ENCODE results near the gene HGF. TPM values are rescaled to one million over a fixed set of nuclear protein-coding genes. Genes with fewer than 3 reads are reported as not detected.

HGF gene
- total and polyA plus RNA-seq, 2 of the 8 experiments (the other 6 are each of a cell fraction or from before 2014, with no cell fraction given): 0.05 to 0.60 TPM

DNA sequence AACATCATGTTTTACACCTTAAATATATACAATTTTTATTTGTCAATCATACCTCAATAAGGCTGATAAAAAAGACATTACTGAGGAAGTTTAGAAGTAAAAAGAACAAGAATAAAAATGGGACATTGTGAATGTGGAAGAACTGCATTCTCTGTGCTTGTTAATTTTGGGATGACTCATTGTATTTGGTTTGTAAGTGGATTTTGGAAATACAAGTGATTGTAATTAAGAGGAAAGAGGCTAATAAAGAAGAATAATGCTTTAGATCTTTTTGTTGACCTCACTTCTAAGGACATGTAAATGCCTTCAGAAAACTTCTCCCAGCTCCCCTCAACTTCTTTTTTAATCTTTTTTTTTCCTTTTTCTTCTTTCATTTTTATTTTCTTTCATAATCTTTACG is 76.0 kb downstream of the HGF start (continued):
- TF ChIP-seq, protein P1, sequence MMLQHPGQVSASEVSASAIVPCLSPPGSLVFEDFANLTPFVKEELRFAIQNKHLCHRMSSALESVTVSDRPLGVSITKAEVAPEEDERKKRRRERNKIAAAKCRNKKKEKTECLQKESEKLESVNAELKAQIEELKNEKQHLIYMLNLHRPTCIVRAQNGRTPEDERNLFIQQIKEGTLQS (IDR thresholded peaks at IDR 0.05; ENCODE audit: insufficient read depth, low read depth, low read length): no peak
- TF ChIP-seq HDAC2 (IDR thresholded peaks at IDR 0.05; ENCODE audit: borderline replicate concordance in 1 of 2, low read depth in 2 of 2, low read length in 2 of 2) (no peak), TAF7 (optimal IDR thresholded peaks at IDR 0.05; ENCODE audit: borderline replicate concordance, low read depth, low read length) (no peak), SIX5 (IDR thresholded peaks at IDR 0.05; ENCODE audit: low read depth, low read length) (no peak)
